ENCODE data around the gene IL1RAPL1.

The IL1RAPL1 gene

GRCh38 chrX:28586981-28587551 lies at the start of gene IL1RAPL1:
TSS of gene IL1RAPL1 (plus strand) at chrX:28587446.
- peak; percentile 79 for DNase-seq (ENCODE audit: low spot score)

- no peak for DNase-seq (ENCODE audit: low spot score)
Measured at GRCh38 chrX:28542791-28543190, 44.5 kb upstream of the IL1RAPL1 start.

- DNase-seq (ENCODE audit: low spot score), result no peak
Measured at GRCh38 chrX:28549838-28550237, 37.4 kb upstream of the IL1RAPL1 start.

GRCh38 chrX:28550331-28550872 lies 36.8 kb upstream of the IL1RAPL1 start:
- no peak for DNase-seq (ENCODE audit: low spot score)

- DNase-seq (ENCODE audit: low spot score), result no peak
Measured at GRCh38 chrX:28552322-28552721, 34.9 kb upstream of the IL1RAPL1 start.

- no peak for DNase-seq (ENCODE audit: low spot score)
Measured at GRCh38 chrX:28552882-28553829, 34.1 kb upstream of the IL1RAPL1 start.

- no peak for DNase-seq (ENCODE audit: low spot score)
Measured at GRCh38 chrX:28576117-28576516, 11.1 kb upstream of the IL1RAPL1 start.

- no peak for DNase-seq (ENCODE audit: low spot score)
Measured at GRCh38 chrX:28581522-28581921, 5.7 kb upstream of the IL1RAPL1 start.

- DNase-seq (ENCODE audit: low spot score), result no peak
Measured at GRCh38 chrX:28582511-28582910, 4.7 kb upstream of the IL1RAPL1 start.

- DNase-seq (ENCODE audit: low spot score), result no peak
Measured at GRCh38 chrX:28584025-28584424, 3.2 kb upstream of the IL1RAPL1 start.

- DNase-seq (ENCODE audit: low spot score), result no peak
Measured at GRCh38 chrX:28585767-28586166, 1.5 kb upstream of the IL1RAPL1 start.

- DNase-seq (ENCODE audit: low spot score), result peak; percentile 68
Measured at GRCh38 chrX:28586286-28586685, 960 bp upstream of the IL1RAPL1 start.

- DNase-seq (ENCODE audit: low spot score), result peak; percentile 64
Measured at GRCh38 chrX:28589046-28589445, 1.8 kb downstream of the IL1RAPL1 start.

GRCh38 chrX:28590396-28590795 lies 3.1 kb downstream of the IL1RAPL1 start:
- no peak for DNase-seq (ENCODE audit: low spot score)

- DNase-seq (ENCODE audit: low spot score), result no peak
Measured at GRCh38 chrX:28591542-28591941, 4.3 kb downstream of the IL1RAPL1 start.

GRCh38 chrX:28595346-28595745 lies 8.1 kb downstream of the IL1RAPL1 start:
- DNase-seq (ENCODE audit: low spot score), result no peak

- DNase-seq (ENCODE audit: low spot score), result no peak
Measured at GRCh38 chrX:28599957-28600356, 12.7 kb downstream of the IL1RAPL1 start.

- DNase-seq (ENCODE audit: low spot score), result no peak
Measured at GRCh38 chrX:28609003-28609402, 21.8 kb downstream of the IL1RAPL1 start.

- no peak for DNase-seq (ENCODE audit: low spot score)
Measured at GRCh38 chrX:28609917-28610613, 22.8 kb downstream of the IL1RAPL1 start.

GRCh38 chrX:28610746-28611145 lies 23.5 kb downstream of the IL1RAPL1 start:
- DNase-seq (ENCODE audit: low spot score), result no peak

- no peak for DNase-seq (ENCODE audit: low spot score)
Measured at GRCh38 chrX:28613558-28613957, 26.3 kb downstream of the IL1RAPL1 start.

- no peak for DNase-seq (ENCODE audit: low spot score)
Measured at GRCh38 chrX:28625223-28625622, 38.0 kb downstream of the IL1RAPL1 start.

GRCh38 chrX:28626515-28626914 lies 39.3 kb downstream of the IL1RAPL1 start:
- no peak for DNase-seq (ENCODE audit: low spot score)

Measured in putamen (tissue), 1 donor.